Measurements from ENCODE around the gene CCDC122.

CCDC122 gene

DNA sequence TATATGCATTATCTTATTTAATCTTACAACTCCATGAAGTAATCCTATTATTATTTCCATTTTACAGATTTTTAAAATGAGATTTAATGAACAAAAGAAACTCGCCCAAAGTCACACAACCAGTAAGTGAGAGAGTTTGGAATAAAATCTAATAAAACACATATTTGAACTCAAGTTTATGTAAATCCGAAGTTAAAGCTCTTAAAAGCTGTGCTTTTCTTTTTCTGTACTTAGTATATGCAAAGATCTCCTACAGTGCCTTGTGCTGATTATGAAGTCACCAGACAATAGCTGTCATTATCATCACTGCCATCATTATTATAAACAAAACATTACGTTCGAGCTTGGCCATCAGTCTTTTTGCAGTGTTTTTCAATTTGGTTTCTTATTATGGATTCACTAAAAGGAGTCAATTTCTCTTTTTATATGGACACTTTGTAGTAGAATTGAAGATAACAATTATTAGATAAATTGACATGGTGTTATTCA lies 63.1 kb downstream of the CCDC122 start:
- TF ChIP-seq TCF12 (IDR thresholded peaks at IDR 0.05; ENCODE audit: low read depth) (no peak), NFIC (IDR thresholded peaks at IDR 0.05) (no peak), RAD21 (IDR thresholded peaks at IDR 0.05; ENCODE audit: low read depth) (no peak), TAF1 (IDR thresholded peaks at IDR 0.05; ENCODE audit: low read depth) (no peak), FOXM1 (IDR thresholded peaks at IDR 0.05; ENCODE audit: borderline replicate concordance, low read depth) (no peak), ZBTB7A (IDR thresholded peaks at IDR 0.05; ENCODE audit: low read depth) (no peak), CREB1 (IDR thresholded peaks at IDR 0.05; ENCODE audit: low read depth) (no peak), EP300 (IDR thresholded peaks at IDR 0.05; ENCODE audit: borderline replicate concordance) (no peak), TEAD4 (IDR thresholded peaks at IDR 0.05) (no peak), USF1 (IDR thresholded peaks at IDR 0.05) (no peak), EGR1 (IDR thresholded peaks at IDR 0.05) (no peak), MAX (IDR thresholded peaks at IDR 0.05) (no peak), YY1 (IDR thresholded peaks at IDR 0.05; ENCODE audit: low read depth) (no peak), CEBPB (IDR thresholded peaks at IDR 0.05) (no peak)
- TF ChIP-seq, protein P1, sequence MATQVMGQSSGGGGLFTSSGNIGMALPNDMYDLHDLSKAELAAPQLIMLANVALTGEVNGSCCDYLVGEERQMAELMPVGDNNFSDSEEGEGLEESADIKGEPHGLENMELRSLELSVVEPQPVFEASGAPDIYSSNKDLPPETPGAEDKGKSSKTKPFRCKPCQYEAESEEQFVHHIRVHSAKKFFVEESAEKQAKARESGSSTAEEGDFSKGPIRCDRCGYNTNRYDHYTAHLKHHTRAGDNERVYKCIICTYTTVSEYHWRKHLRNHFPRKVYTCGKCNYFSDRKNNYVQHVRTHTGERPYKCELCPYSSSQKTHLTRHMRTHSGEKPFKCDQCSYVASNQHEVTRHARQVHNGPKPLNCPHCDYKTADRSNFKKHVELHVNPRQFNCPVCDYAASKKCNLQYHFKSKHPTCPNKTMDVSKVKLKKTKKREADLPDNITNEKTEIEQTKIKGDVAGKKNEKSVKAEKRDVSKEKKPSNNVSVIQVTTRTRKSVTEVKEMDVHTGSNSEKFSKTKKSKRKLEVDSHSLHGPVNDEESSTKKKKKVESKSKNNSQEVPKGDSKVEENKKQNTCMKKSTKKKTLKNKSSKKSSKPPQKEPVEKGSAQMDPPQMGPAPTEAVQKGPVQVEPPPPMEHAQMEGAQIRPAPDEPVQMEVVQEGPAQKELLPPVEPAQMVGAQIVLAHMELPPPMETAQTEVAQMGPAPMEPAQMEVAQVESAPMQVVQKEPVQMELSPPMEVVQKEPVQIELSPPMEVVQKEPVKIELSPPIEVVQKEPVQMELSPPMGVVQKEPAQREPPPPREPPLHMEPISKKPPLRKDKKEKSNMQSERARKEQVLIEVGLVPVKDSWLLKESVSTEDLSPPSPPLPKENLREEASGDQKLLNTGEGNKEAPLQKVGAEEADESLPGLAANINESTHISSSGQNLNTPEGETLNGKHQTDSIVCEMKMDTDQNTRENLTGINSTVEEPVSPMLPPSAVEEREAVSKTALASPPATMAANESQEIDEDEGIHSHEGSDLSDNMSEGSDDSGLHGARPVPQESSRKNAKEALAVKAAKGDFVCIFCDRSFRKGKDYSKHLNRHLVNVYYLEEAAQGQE (IDR thresholded peaks at IDR 0.05; ENCODE audit: low read depth) = no peak

GRCh38 chr13:43815204-43815603 lies 64.3 kb downstream of the CCDC122 start:
- TF ChIP-seq CEBPB (IDR thresholded peaks at IDR 0.05) (no peak), ZBTB7A (IDR thresholded peaks at IDR 0.05; ENCODE audit: low read depth) (no peak), RAD21 (IDR thresholded peaks at IDR 0.05; ENCODE audit: low read depth) (no peak), TAF1 (IDR thresholded peaks at IDR 0.05; ENCODE audit: low read depth) (no peak), YY1 (IDR thresholded peaks at IDR 0.05; ENCODE audit: low read depth) (no peak), TEAD4 (IDR thresholded peaks at IDR 0.05) (no peak), MAX (IDR thresholded peaks at IDR 0.05) (no peak), NFIC (IDR thresholded peaks at IDR 0.05) (no peak), FOXM1 (IDR thresholded peaks at IDR 0.05; ENCODE audit: borderline replicate concordance, low read depth) (no peak), CREB1 (IDR thresholded peaks at IDR 0.05; ENCODE audit: low read depth) (no peak), EGR1 (IDR thresholded peaks at IDR 0.05) (no peak)
- TF ChIP-seq, protein P1 (IDR thresholded peaks at IDR 0.05; ENCODE audit: low read depth) = no peak

DNA sequence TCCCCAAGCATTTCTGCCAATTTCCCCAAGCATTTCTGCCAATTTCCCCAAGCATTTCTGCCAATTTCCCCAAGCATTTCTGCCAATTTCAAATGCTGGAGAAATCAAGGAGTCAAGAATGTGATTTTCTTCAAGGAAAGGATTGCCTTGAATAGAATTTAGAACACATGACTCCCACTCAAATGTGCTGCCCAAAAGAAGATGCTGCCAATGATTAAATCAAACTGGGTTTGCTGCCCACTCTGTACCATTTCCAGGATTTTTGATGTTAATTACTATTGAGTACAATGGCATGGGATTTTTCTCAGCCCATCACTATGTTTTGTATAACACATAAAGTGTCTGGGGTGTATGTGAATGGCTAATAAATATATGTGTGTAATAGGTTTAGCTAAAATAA lies 70.9 kb downstream of the CCDC122 start:
- no peak for TF ChIP-seq FOXM1 (IDR thresholded peaks at IDR 0.05; ENCODE audit: borderline replicate concordance, low read depth)
- no peak for TF ChIP-seq TEAD4 (IDR thresholded peaks at IDR 0.05)
- TF ChIP-seq USF1 (IDR thresholded peaks at IDR 0.05) = no peak

- TF ChIP-seq EP300 (IDR thresholded peaks at IDR 0.05; ENCODE audit: borderline replicate concordance) = no peak
- TF ChIP-seq ZBTB7A (IDR thresholded peaks at IDR 0.05; ENCODE audit: low read depth) = no peak
- no peak for TF ChIP-seq YY1 (IDR thresholded peaks at IDR 0.05; ENCODE audit: low read depth)
- no peak for TF ChIP-seq CEBPB (IDR thresholded peaks at IDR 0.05)
- TF ChIP-seq USF1 (IDR thresholded peaks at IDR 0.05) = no peak
- no peak for TF ChIP-seq FOXM1 (IDR thresholded peaks at IDR 0.05; ENCODE audit: borderline replicate concordance, low read depth)
- no peak for TF ChIP-seq CREB1 (IDR thresholded peaks at IDR 0.05; ENCODE audit: low read depth)
- no peak for TF ChIP-seq NFIC (IDR thresholded peaks at IDR 0.05)
- no peak for TF ChIP-seq TAF1 (IDR thresholded peaks at IDR 0.05; ENCODE audit: low read depth)
- no peak for TF ChIP-seq TCF12 (IDR thresholded peaks at IDR 0.05; ENCODE audit: low read depth)
These were observed 73.8 kb downstream of the CCDC122 start for GRCh38 chr13:43805681-43806128.

DNA sequence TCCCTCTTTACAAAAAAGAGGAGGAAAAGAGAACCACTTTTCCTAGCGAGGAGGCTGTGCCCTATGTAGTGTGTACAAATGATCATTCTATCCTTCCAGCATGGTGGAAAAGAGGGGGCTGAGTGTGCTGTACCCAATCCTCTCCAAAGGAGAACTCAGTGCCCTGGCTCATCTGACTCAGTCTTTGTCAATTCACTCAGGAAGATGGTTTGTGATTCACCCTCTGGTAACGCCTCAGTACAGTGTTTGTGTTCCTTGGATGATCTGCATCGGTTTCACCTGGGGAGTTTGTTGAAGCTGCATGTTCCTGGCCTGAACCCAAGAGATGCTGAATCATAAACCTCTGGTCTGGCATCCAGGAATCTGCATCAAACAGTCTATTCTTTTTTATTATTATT lies 74.5 kb downstream of the CCDC122 start:
- no peak for TF ChIP-seq TAF1 (IDR thresholded peaks at IDR 0.05; ENCODE audit: low read depth)
- no peak for TF ChIP-seq TEAD4 (IDR thresholded peaks at IDR 0.05)
- no peak for TF ChIP-seq RAD21 (IDR thresholded peaks at IDR 0.05; ENCODE audit: low read depth)
- no peak for TF ChIP-seq MAX (IDR thresholded peaks at IDR 0.05)
- no peak for TF ChIP-seq FOXM1 (IDR thresholded peaks at IDR 0.05; ENCODE audit: borderline replicate concordance, low read depth)
- TF ChIP-seq YY1 (IDR thresholded peaks at IDR 0.05; ENCODE audit: low read depth) = no peak
- no peak for TF ChIP-seq USF1 (IDR thresholded peaks at IDR 0.05)
- TF ChIP-seq EP300 (IDR thresholded peaks at IDR 0.05; ENCODE audit: borderline replicate concordance) = no peak
- no peak for TF ChIP-seq TCF12 (IDR thresholded peaks at IDR 0.05; ENCODE audit: low read depth)
- TF ChIP-seq CREB1 (IDR thresholded peaks at IDR 0.05; ENCODE audit: low read depth) = no peak
- no peak for TF ChIP-seq NFIC (IDR thresholded peaks at IDR 0.05)
- no peak for TF ChIP-seq ZBTB7A (IDR thresholded peaks at IDR 0.05; ENCODE audit: low read depth)
- TF ChIP-seq EGR1 (IDR thresholded peaks at IDR 0.05) = no peak
- TF ChIP-seq, protein P1 (IDR thresholded peaks at IDR 0.05; ENCODE audit: low read depth) = no peak
- TF ChIP-seq CEBPB (IDR thresholded peaks at IDR 0.05) = no peak
